GM19455 (cell line): ENCODE data around the gene GREB1L.

Source experiments
- ATAC-seq: cut with Tn5 transposase; IDR thresholded peaks from one replicate; pipeline ENCODE4 v1.9.1; 2021; ENCODE audit not compliant: unreplicated experiment

Gene GREB1L

GRCh38 chr18:21444465-21445212, 202.6 kb downstream of the GREB1L start:
- no peak for ATAC-seq

- no peak for ATAC-seq
Observed at GRCh38 chr18:21448299-21448698, 206.3 kb downstream of the GREB1L start.

DNA sequence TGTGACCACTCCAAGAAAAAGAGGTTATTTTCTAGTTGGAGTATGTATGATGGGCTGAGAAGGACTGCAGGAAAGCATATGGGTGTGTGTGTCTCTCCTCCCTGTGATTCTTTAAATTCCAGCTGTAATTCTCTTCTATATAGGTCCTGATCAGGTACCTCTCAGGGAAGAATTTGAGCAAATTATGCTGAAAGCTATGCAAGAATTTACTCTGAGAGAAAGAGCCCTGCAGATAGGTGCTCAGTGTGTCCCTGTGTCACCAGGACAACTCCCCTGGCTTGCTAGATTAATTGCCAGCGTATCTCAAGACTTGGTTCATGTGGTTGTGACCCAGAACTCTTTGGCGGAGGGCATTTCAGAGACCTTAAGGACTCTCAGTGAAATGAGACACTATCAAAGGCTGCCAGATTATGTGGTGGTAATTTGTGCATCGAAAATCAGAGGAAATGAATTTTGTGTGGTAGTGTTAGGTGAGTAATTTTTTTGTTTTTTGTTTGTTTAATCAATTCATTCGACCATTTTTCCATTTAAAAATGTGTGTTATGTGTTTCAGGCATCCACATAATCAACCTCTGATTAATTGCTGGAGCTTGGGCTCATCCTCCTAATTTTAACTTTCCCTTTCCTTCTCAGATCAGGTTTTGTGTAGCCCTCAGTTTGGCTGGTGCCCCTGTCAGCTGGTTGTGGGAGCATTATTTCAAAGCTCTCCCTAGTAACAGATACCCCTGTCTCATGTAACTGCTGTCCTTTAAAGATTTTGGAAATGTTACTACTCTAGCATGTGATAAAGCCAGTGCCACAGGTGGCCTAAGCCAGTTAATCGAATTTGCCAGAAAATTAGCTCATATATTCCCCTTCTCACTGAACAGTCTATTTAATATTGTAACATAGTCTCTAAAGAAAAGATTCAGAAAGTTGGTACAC, 207.6 kb downstream of the GREB1L start:
- ATAC-seq = no peak

DNA sequence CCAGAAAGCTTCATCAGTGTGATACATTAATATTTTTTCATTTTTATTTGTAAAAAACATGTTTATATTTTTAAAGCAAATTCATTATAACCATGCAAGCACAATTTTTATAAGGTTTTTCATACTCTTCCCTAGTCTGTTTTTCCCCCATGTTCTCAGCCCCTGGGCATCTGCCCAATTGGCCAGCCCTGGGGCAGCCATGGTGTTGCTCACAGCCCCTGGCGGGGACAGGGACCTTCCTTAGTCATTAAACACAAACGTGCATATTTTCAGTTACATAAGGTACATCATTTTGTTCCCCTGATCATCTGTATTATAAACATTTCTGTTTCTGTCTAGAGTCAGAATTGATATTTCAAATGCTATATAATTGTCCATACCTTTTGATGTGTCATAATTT, 208.5 kb downstream of the GREB1L start:
- no peak for ATAC-seq

DNA sequence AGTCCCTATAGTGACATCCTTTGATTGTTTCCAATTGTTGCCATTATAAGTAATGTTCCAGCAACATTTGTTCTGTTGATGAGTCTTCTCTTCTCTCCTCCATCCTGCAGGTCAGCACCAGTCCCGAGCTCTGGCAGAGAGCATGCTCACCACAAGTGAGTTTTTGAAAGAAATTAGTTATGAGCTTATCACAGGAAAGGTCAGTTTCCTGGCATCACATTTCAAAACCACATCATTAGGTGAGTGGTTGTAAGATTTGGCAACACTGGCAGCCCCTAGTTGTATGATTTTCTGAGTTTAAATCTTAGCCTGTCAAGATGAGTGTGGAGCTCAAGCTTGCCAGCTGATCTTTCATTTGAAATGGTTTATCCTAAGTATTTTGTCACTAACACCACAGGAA, 208.9 kb downstream of the GREB1L start:
- no peak for ATAC-seq

- ATAC-seq = no peak
Observed at GRCh38 chr18:21451851-21452250, 209.8 kb downstream of the GREB1L start.

GRCh38 chr18:21452276-21452780, 210.3 kb downstream of the GREB1L start:
- no peak for ATAC-seq

GRCh38 chr18:21452796-21453510, 210.9 kb downstream of the GREB1L start:
- no peak for ATAC-seq

GRCh38 chr18:21453511-21453901, 211.5 kb downstream of the GREB1L start:
- no peak for ATAC-seq

DNA sequence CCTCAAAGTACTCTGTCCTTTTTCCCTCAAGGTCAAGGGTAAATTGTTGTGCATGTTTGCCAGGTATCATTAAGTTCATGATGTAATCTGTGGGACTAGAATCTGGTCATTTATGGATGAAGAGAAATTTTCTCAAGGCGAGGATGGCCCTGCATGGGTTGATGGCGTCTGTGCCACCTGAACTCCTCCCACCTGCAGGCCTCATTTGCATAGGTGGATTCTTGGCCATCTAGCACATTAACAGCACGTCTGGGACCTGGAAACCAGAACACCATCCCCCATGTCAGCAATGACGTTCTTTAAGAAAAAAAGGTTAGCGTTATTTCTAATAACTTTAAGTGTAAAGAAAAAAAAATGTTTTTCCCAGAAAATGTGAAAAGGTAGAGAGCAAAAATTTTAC, 212.7 kb downstream of the GREB1L start:
- ATAC-seq = no peak

- ATAC-seq = no peak
Observed at GRCh38 chr18:21456428-21457178, 214.6 kb downstream of the GREB1L start.

DNA sequence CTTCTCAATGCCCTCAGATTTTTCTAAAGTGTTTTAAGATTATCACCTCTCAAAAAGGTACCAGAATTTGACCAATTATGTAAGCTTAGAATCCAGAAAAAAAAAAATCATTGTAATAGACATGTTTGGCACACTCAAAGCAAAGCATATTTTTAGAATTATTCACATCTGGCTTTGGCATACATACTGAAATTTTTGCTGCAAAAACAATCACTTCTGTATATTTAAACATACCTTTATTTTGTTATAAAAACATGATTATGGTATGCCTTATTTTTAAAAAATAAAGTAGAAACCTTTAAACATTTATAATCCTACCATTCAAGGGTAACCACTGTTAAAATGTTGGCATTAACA, 215.1 kb downstream of the GREB1L start:
- ATAC-seq = no peak

GRCh38 chr18:21458310-21458709, 216.3 kb downstream of the GREB1L start:
- no peak for ATAC-seq

DNA sequence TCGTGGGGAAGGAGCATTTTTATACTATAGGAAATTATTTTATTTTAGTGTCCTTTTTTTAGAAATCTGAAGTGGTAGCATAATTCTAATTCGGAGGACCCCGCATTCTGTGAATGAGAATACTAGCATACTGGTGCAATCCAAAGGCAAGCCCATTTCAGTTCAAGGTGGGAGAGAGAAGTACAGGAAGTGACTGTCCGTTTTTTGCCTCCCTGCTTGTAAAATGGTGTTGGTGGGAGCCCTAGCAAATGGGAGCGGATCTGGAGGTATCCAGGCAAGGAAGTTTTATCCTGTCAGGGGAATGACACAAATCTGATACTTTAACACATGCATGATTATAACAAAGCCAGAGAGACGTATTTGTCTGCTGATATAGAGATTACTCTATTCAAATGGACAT, 216.8 kb downstream of the GREB1L start:
- no peak for ATAC-seq

DNA sequence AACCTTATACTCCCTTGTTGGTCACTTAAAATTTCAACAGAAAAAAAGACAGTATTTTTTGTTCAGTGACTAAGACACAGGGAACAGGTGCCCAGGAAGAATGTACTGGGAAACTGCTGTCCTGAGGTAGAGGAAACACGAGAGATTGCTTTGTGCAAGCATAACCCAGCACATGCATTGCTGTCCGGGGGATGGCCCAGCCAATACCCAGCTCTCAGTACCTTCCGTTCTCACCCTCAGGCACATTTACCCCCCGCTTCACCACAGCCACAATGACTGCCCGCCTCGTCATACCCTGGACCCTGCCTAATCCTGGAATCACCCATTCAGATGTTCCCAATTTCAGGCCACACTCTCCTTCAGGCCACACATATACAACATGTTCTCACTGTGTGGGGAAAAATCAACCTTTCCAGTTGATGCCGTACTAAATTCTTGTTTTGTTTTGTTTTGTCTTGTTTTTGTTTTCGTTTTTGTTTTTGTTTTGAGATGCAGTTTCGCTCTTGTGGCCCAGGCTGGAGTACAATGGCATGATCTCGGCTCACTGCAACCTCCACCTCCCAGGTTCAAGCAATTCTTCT, 217.8 kb downstream of the GREB1L start:
- no peak for ATAC-seq

DNA sequence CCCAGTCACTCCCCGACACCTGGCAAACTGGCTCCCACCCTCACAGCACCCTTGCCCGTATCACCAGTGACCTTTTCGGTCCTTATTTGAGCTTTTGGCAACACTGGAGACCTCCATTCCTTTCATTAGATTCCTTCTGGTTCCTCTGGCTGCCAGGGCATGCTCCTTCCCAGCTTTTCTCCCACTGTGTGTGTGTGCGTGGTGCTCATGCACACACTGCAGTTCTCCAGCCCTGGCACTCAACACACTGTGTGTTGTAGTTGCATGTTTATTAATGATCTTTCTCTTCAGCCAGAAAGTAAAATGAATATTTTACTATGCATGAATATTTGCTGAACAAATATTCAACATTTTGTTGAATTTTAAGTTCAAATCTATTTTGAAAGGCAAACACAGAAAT, 219.4 kb downstream of the GREB1L start:
- no peak for ATAC-seq

DNA sequence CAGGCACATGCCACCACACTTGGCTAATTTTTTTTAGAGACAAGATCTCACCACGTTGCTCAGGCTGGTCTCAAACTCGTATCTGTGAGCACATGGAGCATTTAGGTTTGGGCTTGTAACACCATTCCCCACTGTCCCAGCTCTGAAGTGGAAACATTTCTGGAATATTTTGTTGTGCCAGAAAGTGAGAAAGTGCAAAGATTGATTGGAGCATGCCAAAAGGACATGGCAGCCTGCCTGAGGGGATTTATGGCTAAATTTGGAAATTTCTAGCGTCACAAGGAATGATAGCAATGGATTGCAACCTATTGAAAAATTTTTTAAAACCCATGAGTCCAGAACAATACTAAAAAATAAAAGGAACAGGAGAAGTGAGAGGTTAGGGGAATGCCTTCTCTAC, 221.7 kb downstream of the GREB1L start:
- ATAC-seq = no peak

DNA sequence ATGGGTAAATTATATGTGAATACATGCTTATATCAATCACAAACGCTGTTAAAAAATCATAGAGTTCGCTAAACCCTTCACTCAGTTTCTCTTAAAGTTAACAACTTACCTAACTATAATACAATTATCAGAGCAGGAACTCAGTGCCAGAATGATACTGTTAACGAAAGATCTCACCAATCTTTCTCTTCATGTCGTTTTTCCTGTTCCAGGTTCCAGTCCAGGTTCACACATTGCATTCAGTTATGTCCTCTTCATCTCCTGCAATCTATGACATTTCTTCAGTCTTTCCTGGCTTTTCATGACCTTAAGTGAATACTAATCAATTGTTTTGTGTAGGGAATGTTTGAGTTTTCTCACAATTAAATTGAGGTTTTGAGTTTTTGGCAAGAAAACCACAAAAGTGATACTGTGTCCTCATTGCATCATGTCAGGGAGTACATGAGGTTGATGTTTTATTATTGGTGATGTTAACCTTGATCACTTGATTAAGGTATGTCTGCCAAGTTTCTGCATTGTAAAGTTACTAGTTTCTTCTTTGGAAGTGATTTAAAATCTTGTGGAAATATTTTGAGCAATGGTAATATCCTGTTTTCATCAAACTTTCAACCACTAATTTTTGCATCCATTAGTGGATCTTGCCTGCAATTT, 226.6 kb downstream of the GREB1L start:
- ATAC-seq = no peak

DNA sequence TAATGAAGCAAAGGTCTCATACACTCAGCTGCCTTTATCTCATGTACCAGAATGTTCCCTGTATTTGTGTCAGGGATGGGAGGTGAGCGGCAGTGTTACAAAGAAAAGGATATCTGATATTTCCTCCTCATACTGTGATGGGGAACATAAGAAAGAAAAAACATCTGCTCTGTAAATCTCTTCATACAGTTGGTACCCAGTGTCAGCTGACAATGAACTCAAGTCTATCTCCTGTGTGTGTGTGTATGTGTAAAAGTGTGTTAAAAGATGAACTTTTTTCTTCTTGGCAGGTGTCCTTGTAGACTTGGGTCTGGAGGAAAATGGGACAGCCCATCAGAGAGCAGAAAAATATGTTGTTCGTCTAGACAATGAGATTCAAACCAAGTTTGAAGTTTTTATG, 230.7 kb downstream of the GREB1L start:
- ATAC-seq = no peak

DNA sequence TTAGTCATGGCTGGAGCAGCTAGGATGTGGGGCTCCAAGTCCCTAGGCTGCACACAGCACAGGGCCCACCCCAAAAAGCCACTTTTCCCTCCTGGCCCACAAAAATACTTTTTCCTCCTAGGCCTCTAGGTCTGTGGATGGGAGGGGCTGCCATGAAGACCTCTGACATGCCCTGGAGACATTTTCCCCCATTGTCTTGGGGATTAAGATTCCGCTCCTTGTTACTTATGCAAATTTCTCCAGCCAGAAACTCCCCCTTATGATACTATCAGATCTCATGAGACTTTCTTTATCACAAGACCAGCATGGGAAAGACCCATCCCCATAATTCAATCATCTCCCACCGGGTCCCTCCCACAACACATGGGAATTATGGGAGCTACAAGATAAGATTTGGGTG, 232.6 kb downstream of the GREB1L start:
- no peak for ATAC-seq
